ENCODE data around the gene DLG5.

Gene DLG5

GRCh38 chr10:77909021-77909748 is 17.4 kb downstream of the DLG5 start:
- Mint-ChIP-seq H3K4me1 (ENCODE audit: low read depth) (no peaks in the 10 kb centered on the region), H3K36me3 (no peaks in the 10 kb centered on the region), H3K4me3 (no peak overlapping the region), H3K9me3 (ENCODE audit: low read depth) (no peaks in the 10 kb centered on the region), H3K27me3 (peaks cover 10% of the 10 kb centered on the region), H3K27ac (no peak overlapping the region)

- H3K4me3 Mint-ChIP-seq, result no peak overlapping the region
- H3K9me3 Mint-ChIP-seq (ENCODE audit: low read depth), result no peaks in the 10 kb centered on the region
- H3K27me3 Mint-ChIP-seq, result peaks cover 10% of the 10 kb centered on the region
- H3K4me1 Mint-ChIP-seq (ENCODE audit: low read depth), result no peaks in the 10 kb centered on the region
- H3K36me3 Mint-ChIP-seq, result no peaks in the 10 kb centered on the region
- no peak overlapping the region for H3K27ac Mint-ChIP-seq
Measured at GRCh38 chr10:77907900-77908717, 18.4 kb downstream of the DLG5 start.

DNA sequence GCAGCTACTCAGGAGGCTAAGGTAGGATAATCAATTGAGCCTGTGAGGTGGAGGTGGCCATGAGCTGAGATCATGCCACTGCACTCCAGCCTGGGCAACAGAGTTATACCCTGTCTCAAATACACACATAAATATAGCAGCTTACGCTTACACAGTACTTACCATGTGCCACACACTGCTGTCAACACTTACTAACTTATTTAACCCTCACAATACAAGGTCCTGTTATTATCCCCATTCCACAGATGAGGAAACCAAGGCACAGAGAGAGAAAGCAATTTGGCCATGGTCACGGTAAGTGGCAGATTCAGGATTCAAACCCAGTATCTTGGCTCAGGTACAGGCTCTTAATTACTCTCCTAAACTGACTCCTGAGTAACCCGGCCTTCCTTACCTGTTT is 19.1 kb downstream of the DLG5 start:
- H3K9me3 Mint-ChIP-seq (ENCODE audit: low read depth), result no peaks in the 10 kb centered on the region
- H3K4me1 Mint-ChIP-seq (ENCODE audit: low read depth), result no peaks in the 10 kb centered on the region
- no peak overlapping the region for H3K27ac Mint-ChIP-seq
- peaks cover 10% of the 10 kb centered on the region for H3K27me3 Mint-ChIP-seq
- no peak overlapping the region for H3K4me3 Mint-ChIP-seq
- H3K36me3 Mint-ChIP-seq, result no peaks in the 10 kb centered on the region

- Mint-ChIP-seq H3K4me1 (ENCODE audit: low read depth) (no peaks in the 10 kb centered on the region), H3K4me3 (no peak overlapping the region), H3K9me3 (ENCODE audit: low read depth) (no peaks in the 10 kb centered on the region), H3K27ac (no peak overlapping the region), H3K36me3 (no peaks in the 10 kb centered on the region), H3K27me3 (peaks cover 10% of the 10 kb centered on the region)
Measured at GRCh38 chr10:77906951-77907421, 19.6 kb downstream of the DLG5 start.

GRCh38 chr10:77905781-77906180 is 20.8 kb downstream of the DLG5 start:
- Mint-ChIP-seq H3K27ac (no peak overlapping the region), H3K9me3 (ENCODE audit: low read depth) (no peaks in the 10 kb centered on the region), H3K27me3 (peaks cover 10% of the 10 kb centered on the region), H3K4me3 (no peak overlapping the region), H3K36me3 (no peaks in the 10 kb centered on the region), H3K4me1 (ENCODE audit: low read depth) (no peaks in the 10 kb centered on the region)

- Mint-ChIP-seq H3K9me3 (ENCODE audit: low read depth) (no peaks in the 10 kb centered on the region), H3K27me3 (peaks cover 10% of the 10 kb centered on the region), H3K36me3 (no peaks in the 10 kb centered on the region), H3K27ac (no peak overlapping the region), H3K4me1 (ENCODE audit: low read depth) (no peaks in the 10 kb centered on the region), H3K4me3 (no peak overlapping the region)
Measured at GRCh38 chr10:77905086-77905748, 21.3 kb downstream of the DLG5 start.

GRCh38 chr10:77904100-77904840 is 22.3 kb downstream of the DLG5 start:
- no peak overlapping the region for H3K27ac Mint-ChIP-seq
- no peak overlapping the region for H3K4me3 Mint-ChIP-seq
- H3K27me3 Mint-ChIP-seq, result peaks cover 8% of the 10 kb centered on the region
- H3K4me1 Mint-ChIP-seq (ENCODE audit: low read depth), result no peaks in the 10 kb centered on the region
- no peaks in the 10 kb centered on the region for H3K9me3 Mint-ChIP-seq (ENCODE audit: low read depth)
- no peaks in the 10 kb centered on the region for H3K36me3 Mint-ChIP-seq

DNA sequence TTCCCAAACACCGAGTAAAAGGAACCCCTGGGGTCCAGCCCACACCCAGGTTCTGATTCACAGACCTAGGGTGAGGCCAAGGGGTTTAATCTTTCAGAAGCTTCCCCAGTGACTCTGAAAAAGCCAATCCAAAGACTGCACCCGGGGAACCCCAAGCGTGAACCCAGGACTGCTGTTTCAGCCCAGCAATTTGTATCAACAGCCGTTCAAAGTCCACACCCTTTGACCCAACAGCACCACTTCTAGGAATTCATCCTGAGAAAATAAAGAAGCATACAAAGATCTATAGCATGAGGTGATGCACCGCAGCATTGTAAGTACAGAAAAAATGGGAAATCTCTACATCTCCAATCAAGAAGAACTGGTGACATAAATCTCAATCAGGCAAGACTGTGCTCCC is 24.4 kb downstream of the DLG5 start:
- Mint-ChIP-seq H3K4me1 (ENCODE audit: low read depth) (no peaks in the 10 kb centered on the region), H3K4me3 (no peak overlapping the region), H3K27ac (no peak overlapping the region), H3K36me3 (no peaks in the 10 kb centered on the region), H3K27me3 (peaks cover 2% of the 10 kb centered on the region), H3K9me3 (ENCODE audit: low read depth) (no peaks in the 10 kb centered on the region)

DNA sequence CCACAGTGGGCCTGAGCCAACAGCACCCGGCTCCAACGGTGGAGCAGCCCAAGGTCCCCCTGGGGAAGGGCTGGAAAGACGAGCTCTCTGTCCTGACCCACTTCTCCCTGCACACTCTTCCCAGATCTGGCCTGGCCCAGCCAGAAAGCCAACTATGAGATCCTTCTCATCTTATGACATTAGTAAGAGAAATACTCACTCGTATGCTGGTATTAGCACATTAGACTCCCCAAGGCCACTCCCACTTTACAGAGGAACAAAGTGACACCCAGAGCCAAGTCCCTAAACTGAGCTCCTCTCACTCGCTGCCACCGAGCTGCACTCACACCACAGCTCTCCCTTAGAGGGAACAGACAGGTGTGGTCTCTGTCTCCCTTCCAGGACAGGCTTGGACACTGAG is 24.8 kb downstream of the DLG5 start:
- H3K27ac Mint-ChIP-seq, result no peak overlapping the region
- no peak overlapping the region for H3K4me3 Mint-ChIP-seq
- no peaks in the 10 kb centered on the region for H3K36me3 Mint-ChIP-seq
- H3K27me3 Mint-ChIP-seq, result peaks cover 2% of the 10 kb centered on the region
- no peaks in the 10 kb centered on the region for H3K9me3 Mint-ChIP-seq (ENCODE audit: low read depth)
- no peaks in the 10 kb centered on the region for H3K4me1 Mint-ChIP-seq (ENCODE audit: low read depth)

DNA sequence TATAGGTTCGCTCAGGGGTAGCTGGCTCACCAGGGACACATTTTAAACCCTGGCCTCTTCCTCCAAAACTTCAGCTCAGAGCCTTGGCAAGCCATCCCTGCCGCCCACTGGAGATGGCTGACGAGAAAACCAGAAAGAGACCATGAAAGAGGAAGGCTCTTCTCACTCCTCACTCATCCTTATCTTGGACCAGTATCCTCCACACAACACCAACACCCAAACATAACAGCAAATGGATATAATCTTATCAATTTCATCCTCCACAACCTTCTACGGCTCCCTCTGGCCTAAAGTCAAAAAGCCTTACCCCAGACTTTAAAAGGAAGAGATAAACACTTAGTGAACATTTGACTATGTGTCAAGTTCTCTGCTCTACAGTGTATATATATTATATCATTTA is 26.9 kb downstream of the DLG5 start:
- Mint-ChIP-seq H3K27ac (no peak overlapping the region), H3K4me1 (ENCODE audit: low read depth) (no peaks in the 10 kb centered on the region), H3K9me3 (ENCODE audit: low read depth) (no peaks in the 10 kb centered on the region), H3K27me3 (no peaks in the 10 kb centered on the region), H3K36me3 (no peaks in the 10 kb centered on the region), H3K4me3 (no peak overlapping the region)

GRCh38 chr10:77899080-77899477 is 27.5 kb downstream of the DLG5 start:
- Mint-ChIP-seq H3K4me1 (ENCODE audit: low read depth) (no peaks in the 10 kb centered on the region), H3K36me3 (no peaks in the 10 kb centered on the region), H3K27ac (no peak overlapping the region), H3K4me3 (no peak overlapping the region), H3K27me3 (no peaks in the 10 kb centered on the region), H3K9me3 (ENCODE audit: low read depth) (no peaks in the 10 kb centered on the region)

- H3K36me3 Mint-ChIP-seq, result no peaks in the 10 kb centered on the region
- H3K9me3 Mint-ChIP-seq (ENCODE audit: low read depth), result no peaks in the 10 kb centered on the region
- H3K4me1 Mint-ChIP-seq (ENCODE audit: low read depth), result no peaks in the 10 kb centered on the region
- no peak overlapping the region for H3K4me3 Mint-ChIP-seq
- no peak overlapping the region for H3K27ac Mint-ChIP-seq
- H3K27me3 Mint-ChIP-seq, result no peaks in the 10 kb centered on the region
Measured at GRCh38 chr10:77898323-77899079, 28.1 kb downstream of the DLG5 start.

GRCh38 chr10:77896058-77896457 is 30.5 kb downstream of the DLG5 start:
- Mint-ChIP-seq H3K27ac (no peak overlapping the region), H3K9me3 (ENCODE audit: low read depth) (no peaks in the 10 kb centered on the region), H3K27me3 (no peaks in the 10 kb centered on the region), H3K36me3 (no peaks in the 10 kb centered on the region), H3K4me1 (ENCODE audit: low read depth) (no peaks in the 10 kb centered on the region), H3K4me3 (no peak overlapping the region)

- Mint-ChIP-seq H3K27me3 (no peaks in the 10 kb centered on the region), H3K27ac (no peak overlapping the region), H3K9me3 (ENCODE audit: low read depth) (no peaks in the 10 kb centered on the region), H3K4me3 (no peak overlapping the region), H3K4me1 (ENCODE audit: low read depth) (no peaks in the 10 kb centered on the region), H3K36me3 (no peaks in the 10 kb centered on the region)
Measured at GRCh38 chr10:77894058-77894457, 32.5 kb downstream of the DLG5 start.

Data from activated naive CD8-positive, alpha-beta T cell (primary cell).